ENCODE results near the gene EPN3.
A peak's percentile ranks its signal among the peaks of the same experiment; 100 is the strongest.

The EPN3 gene

DNA sequence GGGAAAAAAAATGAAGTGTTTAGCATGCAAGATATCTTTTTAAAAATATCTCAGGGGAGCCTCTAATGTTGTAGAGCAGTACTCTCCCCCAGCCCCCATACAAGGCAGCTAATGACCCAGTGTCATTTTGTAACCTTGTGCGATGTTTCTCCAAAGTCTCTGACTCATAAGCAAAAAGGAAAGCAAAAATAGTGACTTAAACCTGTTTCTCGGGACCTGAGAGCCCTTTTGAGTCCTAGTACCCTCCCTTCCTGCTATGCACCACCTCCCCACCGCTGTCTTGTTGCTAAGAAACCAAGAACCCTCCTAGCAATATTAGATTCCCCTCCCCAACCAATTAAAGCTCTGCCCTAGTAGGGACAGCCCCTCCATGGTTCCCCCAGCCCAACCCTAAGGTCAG is 21.5 kb upstream of the EPN3 start:
- peak in 1 of 2 donors; percentile 34 for DNase-seq (ENCODE audit: low read depth in 2 of 2)

DNA sequence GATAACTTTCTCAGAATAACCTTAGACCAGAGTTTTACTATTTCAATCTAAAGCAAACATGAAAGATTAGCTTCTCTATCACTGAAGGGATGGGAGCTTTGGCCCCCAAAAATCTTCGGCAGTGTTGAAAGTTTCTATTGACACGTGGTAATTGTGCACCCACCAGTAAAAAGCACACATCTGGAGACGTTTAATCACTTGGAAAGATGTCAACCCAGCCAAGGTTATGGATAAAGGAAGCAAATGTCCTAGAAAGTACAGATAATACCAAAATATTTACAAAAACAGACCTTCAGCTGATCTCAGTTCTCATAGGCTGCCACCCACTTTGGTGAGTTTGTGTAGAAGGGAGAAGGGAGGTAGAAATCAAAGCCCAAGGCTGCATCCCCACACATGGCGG is 19.0 kb upstream of the EPN3 start:
- DNase-seq (ENCODE audit: low read depth in 2 of 2) = no peak

DNA sequence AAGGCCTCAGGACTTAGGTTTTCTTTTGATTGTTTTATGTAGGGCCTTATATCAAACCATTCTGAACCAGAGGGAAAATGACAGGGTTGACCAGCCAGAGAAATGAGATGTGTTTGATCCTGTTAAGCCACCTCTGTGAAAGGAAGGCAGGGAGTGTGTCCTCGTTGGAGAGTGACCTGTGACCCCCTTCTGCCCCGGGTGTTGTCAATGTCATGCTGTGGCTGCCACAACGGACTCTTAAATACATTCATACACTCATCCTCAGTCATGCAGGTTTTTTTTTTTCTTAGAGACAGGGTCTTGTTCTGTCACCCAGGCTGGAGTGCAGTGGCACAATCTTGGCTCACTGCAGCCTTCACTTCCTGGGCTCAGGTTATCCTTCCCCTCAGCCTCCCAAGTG is 18.1 kb upstream of the EPN3 start:
- DNase-seq (ENCODE audit: low read depth in 2 of 2) = no peak

DNA sequence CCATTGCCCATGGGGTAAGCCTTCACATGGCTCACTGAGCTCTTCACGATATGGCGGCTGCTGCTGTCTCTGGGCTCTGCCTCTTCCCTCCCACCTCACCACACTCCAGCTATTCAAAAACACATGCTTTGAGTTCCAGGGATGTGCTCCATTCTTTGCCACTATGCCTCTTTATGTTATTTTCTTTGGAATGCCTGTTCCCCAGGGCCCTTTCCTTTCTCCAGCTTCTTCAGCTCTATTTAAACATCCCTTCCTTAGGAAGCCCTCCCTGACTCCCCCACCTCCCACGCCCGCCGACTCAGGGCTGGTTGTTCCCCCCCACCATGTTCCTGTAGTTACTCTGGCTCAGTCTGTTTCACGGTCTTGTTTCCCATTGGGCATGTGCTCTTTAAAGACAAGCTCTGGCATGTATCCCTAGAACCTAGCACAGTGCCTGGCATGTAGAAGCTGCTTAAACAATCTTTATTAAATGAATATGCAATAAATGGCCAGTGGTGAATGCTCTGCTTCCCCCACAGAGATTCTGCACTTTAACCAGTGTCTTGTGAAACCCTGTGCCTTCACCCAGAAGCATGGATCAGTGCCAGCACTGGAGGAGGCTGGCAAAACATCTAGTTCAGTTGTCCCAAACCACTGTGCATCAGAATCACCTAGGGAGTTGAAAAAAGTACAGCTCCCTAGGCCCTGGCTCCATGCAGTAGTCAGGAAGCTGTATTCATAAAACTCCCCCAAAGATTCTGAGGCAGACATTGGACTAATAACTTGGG is 17.4 kb upstream of the EPN3 start:
- DNase-seq (ENCODE audit: low read depth in 2 of 2) = no peak

DNA sequence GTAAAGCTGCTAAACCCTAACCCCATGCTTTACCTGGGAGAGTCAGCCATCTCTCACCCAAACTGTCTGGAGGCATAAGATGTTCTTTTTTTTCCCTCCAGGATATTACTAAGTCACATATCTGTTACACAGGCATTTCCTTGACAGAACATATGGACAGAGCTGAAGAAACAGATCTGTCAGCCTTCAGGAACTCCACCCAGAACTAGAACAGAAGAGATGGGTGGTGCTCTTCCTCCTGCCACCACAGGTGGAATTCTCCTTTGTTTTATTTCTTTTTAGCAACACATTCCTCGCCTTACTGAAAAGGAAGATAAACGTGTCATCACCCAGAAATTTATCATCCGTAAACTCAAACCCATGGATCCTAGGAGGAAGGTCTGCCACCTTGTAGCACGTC is 15.5 kb upstream of the EPN3 start:
- no peak for DNase-seq (ENCODE audit: low read depth in 2 of 2)

DNA sequence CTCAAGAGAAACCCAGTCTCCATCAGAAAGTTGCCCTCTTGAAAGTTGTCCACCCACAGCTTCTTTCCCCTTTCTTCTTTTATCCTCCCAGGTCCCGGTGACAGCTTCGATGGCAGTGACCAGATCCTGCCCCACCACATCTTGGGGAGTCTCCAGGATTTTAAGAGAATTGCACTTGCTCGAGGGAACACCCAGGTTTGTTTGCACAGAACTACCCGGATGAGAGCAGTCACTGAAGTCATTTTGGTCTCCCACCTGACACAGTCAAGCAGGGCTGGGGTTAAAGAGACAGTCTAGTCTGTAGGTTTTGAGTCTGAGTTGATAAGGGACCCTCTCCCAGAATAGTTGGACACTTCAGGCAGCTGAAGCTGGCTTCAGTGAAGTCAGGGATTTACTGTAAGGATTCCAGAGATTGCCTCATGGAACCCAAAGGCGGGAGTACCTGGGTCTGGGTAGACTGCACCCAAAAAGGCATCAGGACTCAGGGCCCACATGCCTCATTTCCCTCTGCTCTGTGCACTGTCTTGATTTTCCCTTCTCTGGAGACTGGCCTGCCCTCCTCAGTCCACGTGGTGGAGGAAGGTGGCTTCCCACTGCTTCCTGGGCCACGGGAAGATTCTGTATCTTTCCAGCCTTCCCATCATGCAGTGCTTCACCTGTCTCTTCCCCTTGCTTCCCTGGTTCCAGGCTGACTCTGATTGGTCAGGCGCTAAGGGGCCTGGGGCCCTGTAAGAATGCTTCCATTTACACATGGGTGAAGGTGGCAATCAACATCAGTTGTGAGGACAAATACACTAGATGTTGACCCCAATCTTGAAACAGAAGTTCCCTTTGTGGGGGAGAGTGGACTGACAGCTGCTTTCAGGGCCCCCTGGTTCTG is 14.8 kb upstream of the EPN3 start:
- no peak for DNase-seq (ENCODE audit: low read depth in 2 of 2)

DNA sequence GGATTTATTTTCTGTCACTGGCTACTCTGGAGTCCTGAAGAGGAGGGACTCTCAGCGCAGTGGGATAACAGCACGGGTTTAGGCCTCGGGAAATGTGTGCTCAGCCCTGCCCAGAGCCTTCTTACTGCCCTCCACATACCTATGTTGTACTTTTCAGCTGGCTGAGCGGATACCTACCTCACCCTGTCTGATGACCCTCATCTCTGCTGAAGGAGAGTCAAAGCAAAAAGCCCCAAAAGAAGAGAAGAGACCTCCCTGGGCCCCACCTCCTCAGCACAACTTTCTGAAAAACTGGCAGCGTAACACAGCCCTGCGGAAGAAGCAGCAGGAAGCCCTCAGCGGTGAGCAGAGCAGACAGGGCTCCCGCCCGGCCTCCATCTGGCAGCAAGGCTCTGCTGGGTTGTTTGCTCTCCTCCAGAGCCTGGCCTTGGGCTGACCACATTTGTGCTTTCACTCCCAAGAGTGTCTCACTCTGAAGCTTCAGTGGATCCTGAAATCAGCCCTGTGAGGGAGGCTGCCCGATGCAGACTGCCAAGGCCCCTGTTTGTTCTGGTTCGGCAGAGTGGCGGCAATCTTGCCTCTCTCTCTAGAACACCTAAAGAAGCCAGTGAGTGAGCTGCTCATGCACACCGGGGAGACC is 14.0 kb upstream of the EPN3 start:
- DNase-seq (ENCODE audit: low read depth in 2 of 2) = no peak

DNA sequence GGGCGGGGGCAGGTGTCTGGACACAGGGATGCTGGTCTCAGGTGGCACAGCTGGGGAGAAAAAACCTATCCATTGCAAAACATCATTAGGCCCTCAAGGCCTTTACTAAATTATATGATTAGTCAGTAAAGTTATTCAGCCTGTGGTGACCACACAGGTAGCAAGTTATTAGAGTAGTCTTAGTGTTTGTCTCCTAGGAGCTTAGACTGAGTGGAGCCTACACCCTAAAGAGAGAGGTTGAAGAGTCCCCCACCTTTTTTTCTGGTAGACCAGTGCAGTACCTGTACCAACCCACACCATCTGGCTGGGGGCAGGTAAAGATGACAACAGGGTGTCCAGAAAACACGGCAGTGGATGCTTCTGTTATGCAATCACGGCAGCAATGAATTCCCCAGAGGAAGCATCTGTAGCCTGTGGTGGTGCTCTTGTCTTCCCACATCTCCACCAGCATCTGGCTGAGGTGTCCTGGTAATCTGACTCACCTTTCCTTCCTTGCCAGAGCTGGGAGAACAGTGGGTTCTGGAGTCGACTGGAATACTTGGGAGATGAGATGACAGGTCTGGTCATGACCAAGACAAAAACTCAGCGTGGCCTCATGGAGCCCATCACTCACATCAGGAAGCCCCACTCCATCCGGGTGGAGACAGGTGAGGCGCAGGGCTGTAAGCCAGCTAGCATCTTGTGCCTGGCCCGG is 13.2 kb upstream of the EPN3 start:
- DNase-seq (ENCODE audit: low read depth in 2 of 2) = no peak

DNA sequence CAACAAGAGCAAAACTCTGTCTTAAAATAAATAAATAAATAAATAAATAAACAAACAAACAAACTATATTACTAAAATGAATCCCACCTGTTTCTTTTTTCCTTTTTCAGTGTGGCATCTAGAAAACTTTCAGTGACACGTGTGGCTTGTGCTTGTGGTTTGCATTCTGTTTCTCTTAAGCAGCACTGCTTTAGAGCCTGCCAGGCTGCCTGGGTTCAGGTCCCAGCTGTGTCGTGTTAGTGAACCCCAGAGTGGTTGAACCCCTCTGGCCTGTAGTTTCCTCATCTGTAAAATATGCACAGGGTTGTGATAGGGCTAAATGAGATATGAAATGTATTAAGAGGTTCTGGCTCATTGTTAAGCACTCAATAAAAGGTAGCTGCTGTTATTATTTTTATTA is 12.1 kb upstream of the EPN3 start:
- DNase-seq (ENCODE audit: low read depth in 2 of 2) = no peak

DNA sequence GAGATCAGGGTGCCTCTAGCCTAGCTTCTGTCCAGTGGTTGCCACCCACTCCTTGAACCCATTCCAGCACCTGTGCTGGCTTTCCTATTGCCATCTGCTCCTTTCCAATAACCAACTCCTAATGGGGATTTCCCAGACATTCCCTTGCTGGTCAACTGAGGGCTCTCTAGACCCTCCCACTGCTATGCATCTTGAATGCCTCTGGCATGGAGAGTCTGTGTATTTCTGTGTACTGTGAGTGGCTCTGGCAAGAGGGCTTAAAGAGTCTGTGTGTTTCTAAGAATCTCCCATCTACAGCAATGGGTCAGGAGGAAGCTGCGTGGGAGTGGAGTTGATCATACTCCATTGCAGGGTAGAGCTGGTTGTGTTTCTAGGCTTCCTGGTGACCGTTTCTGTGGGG is 11.0 kb upstream of the EPN3 start:
- DNase-seq (ENCODE audit: low read depth in 2 of 2) = no peak

DNA sequence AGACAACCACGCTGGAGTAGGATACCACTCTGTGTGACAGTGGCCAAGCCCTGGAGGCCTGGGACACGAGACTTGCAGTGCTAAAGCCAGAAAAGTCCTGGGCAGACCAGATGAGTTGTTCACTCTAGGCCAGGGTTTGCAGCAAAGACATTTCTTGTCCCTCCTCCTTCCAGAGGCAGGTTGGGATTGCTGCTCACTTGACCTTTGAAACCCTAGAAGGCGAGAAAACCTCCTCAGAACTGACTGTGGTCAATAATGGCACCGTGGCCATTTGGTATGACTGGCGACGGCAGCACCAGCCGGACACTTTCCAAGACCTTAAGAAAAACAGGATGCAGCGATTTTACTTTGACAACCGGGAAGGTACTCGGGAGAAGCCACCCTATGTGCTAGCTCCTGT is 9.8 kb upstream of the EPN3 start:
- no peak for DNase-seq (ENCODE audit: low read depth in 2 of 2)

DNA sequence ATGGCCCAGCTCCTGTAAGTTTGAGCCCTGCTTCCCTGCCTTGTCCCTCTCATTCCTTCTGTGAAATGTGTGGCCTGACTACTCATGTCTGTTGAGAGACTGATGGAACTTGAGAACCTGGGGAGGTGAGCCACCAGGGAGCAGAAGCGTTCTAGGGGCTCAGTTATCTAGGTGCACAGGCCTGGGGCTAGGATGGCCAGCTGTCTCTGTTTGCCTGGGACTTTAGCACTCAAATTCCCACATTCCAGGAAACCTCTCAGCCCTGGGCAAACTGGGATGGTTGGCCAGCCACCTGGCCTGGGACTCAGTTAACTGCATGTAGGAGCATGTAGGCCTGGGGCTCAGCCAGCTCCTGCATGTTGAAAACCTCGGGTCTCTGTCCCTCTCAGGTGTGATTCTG is 9.3 kb upstream of the EPN3 start:
- DNase-seq (ENCODE audit: low read depth in 2 of 2) = no peak

DNA sequence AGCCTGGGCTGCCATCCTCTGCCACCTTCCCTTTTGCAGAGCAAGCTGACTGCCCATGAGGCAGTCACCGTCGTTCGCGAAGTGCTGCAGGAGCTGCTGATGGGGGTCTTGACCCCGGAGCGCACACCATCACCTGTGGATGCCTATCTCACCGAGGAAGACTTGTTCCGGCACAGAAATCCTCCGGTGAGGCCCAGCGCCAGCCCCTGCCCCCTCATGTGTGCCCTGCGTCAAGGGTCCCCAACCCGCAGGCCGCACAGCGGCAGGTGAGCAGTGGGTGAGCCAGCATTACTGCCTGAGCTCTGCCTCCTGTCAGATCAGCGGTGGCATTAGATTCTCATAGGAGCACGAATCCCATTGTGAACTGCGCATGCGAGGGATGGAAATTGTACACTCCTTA is 7.7 kb upstream of the EPN3 start:
- DNase-seq (ENCODE audit: low read depth in 2 of 2) = no peak

DNA sequence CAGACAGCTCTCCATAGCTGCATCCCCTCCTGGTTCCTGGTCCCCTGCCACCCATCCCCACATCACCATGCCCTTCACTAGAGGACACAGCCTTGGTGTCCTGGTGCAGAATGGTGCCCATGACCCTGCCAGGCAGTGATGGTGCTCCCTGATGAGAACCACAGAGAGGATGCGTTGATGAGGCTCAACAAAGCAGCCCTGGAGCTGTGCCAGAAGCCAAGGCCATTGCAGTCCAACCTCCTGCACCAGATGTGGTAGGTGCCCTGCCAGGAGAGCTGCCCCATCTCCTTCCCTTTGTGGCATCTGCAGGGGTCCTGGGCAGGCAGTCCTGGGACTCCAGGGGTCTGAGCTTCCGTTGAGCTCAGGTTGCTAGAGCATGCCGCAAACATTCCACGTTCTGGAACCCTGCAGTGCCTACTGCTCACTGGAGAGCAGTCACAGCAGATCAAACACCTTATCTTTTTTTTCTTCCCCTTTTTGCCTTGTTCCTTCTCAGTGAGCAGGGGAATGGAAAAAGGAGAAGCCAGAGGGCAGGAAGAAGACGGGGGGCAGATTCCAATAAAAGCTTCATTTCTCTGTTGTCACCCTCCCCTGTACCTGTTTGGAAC is 5.3 kb upstream of the EPN3 start:
- DNase-seq (ENCODE audit: low read depth in 2 of 2) = no peak

DNA sequence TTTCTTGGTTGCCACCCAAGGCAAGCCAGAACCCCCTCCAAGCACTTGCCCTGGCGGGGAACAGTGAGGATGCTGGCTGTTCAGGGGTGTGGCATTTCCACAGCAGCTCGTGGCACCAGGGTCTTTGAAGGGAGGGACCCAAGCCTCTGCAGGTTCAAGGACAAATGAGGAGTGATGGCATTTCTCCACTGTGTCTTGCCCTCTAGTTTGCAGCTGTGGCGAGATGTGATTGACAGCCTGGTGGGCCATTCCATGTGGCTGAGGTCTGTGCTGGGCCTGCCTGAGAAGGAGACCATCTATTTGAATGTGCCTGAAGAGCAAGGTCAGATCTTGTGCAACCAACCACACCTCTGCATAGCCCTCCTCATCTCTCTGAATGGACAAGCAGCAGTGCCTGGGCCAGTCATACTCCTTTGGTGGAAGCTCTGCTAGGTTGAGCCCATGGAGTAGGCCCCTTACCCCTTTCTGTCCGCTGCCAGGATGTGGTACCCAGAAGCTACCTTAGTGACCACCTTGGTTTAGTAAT is 4.5 kb upstream of the EPN3 start:
- DNase-seq (ENCODE audit: low read depth in 2 of 2) = no peak

DNA sequence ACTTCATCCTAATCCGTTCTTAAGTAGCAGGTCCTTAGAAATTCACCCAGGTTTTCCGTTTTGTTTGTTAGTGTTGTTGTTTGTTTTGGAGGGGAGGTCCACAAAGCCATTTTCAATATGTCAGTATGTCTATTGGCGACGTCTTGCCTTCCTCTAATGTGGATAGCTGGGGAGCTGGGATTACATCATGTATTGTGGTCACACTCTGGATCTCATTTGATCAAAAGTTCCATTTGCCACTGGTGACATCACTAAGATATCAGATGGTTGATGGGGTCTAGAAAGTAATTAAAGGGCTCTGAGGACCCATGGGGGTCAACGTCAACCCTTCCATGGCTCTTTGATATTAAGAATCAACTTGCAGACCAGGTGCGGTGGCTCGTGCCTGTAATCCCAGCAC is 2.7 kb upstream of the EPN3 start:
- no peak for DNase-seq (ENCODE audit: low read depth in 2 of 2)

DNA sequence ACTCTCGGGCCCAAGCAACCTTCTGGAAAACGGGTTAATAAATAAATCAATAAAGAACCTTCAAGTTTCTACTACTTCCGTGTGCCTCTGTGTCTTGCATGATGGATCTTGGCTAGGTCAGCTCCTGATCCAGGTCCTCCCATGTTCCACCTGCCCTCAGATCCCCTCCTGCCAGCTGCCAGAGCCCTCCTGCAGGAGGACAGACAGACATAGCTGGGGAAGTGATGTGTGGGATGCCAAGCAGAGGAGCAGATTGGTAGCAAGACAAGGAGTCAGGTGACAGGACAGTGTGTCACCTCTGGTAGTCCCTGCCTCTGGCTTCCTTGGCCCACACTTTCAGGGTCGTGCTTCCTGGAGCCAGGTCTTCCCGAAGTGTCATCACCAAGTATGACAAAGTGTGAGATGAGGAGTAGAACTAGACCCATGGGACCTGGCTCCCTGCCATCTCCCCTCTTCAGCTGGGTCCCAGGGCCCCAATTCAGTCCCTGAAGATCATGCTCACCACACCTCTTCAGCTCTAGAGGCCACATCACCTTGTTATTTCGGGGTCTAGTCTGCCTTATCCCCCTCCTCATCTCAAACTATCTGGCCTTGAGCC is 1.0 kb upstream of the EPN3 start:
- no peak for DNase-seq (ENCODE audit: low read depth in 2 of 2)

DNA sequence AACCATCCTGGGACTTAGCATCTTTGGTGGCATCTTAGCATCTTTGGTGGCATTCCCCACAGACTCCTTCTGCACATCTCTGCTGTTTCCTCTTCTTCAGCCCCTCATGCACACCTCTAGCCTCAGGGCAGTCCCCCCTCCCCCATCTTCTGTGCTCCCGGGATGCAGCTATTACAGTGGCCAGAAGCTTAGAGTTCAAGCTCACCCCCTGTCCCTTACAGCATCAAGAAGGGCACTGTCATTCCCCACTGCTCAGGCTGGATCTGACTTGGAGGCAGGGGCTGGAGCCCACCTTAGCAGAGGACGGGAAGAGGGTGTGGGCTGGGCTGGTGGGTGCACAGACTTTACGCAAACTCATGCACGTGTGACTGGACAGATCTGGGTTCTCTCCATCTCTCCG is 650 bp downstream of the EPN3 start:
- DNase-seq (ENCODE audit: low read depth in 2 of 2) = no peak

DNA sequence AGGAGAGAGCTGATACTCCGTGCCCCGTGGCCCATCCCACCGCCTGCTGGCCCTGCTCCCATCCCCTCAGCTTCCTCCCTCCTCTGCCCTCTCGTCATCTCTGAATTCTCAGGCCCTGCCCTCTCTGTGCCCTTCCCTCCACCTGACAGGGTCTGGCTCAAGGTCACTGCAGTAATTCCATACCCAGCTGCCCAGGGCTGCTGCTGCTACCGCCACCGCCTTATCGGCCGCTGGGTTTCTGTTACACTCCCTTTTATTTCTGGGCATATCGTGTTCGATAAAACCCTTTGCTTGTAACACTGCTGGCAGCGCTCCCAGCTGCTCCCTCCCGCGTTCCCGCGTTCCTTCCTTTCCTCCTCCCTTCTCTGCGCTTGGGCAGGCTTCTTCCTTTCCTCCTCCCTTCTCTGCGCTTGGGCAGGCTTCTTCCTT is 1.2 kb downstream of the EPN3 start:
- DNase-seq (ENCODE audit: low read depth in 2 of 2) = no peak

DNA sequence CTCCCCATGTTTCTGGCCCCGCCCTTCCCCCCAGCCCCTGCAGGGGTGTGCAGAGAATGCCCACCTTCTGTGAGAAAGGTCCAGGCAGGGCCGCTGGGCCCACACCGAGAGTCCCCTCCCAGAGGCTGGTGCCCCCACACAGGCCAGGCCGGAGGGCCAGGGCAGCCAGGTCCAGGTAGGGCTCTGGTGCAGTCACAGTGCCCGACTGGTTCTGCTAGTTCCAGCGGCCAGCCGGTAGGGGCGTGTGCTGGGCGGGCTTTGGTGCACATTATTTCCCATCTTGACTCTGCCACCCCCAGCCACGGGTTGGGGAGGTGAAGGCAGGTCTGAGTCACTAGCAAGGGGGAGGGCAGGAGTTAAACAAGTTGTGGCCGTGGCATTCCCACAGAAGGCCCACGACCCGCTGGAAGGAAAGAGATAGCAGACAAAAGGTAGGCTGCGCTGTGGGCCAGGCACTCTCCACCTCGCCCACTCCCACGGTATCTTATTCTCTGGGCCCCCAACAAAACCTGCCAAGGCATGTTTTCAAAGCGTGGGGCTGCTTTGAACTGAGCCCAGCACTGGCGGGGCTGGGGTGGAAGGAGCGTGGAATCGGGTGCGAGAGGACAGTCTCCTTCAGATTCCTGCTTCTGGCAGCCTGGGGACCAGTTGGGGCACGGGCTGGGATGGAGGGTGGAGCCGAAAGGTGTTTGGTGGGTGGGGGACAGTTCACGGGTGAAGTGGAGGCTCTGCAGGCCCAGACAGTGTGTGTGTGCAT is 1.9 kb downstream of the EPN3 start:
- no peak for DNase-seq (ENCODE audit: low read depth in 2 of 2)

Measured in stimulated activated CD8-positive, alpha-beta memory T cell treated with anti-CD3 and anti-CD28 coated beads, Interleukin-2, amount 100 ng/mL, for 48 hours (primary cell).